NCI-H524 treated with DMSO at 0.1 percent for 48 hours (cell line): ENCODE data around the gene TIMP2.
"Not testable (repeated sequence)": the region's sequence is repeated elsewhere in the genome, so short reads cannot be mapped to it uniquely, and the experiment has no call there.

Source experiments
- DNase-seq: peaks from one replicate; lab custom pipeline; 2025; lab: John Stamatoyannopoulos, UW

The TIMP2 gene

GRCh38 chr17:78925234-78925633, at the start of gene TIMP2:
Gene TIMP2, minus strand, starts transcription at chr17:78925387. Its CDS starts 299 bp downstream, at chr17:78925088.
- DNase-seq: peak; percentile 33

GRCh38 chr17:78973792-78974520, 48.8 kb upstream of the TIMP2 start:
- no peak for DNase-seq

- DNase-seq: no peak
These were observed 48.0 kb upstream of the TIMP2 start for GRCh38 chr17:78973196-78973595.

GRCh38 chr17:78972507-78973105, 47.4 kb upstream of the TIMP2 start:
- DNase-seq: peak; percentile 74

GRCh38 chr17:78971756-78972506, 46.7 kb upstream of the TIMP2 start:
- no peak for DNase-seq

- DNase-seq: no peak
These were observed 45.9 kb upstream of the TIMP2 start for GRCh38 chr17:78970834-78971755.

GRCh38 chr17:78969865-78970264, 44.7 kb upstream of the TIMP2 start:
- DNase-seq: no peak

- no peak for DNase-seq
These were observed 42.7 kb upstream of the TIMP2 start for GRCh38 chr17:78967782-78968362.

GRCh38 chr17:78966910-78967600, 41.9 kb upstream of the TIMP2 start:
- no peak for DNase-seq

- no peak for DNase-seq
These were observed 41.1 kb upstream of the TIMP2 start for GRCh38 chr17:78966123-78966813.

- DNase-seq: no peak
These were observed 40.3 kb upstream of the TIMP2 start for GRCh38 chr17:78965491-78965924.

GRCh38 chr17:78963378-78963777, 38.2 kb upstream of the TIMP2 start:
- no peak for DNase-seq

- not testable (repeated sequence) for DNase-seq
These were observed 37.8 kb upstream of the TIMP2 start for GRCh38 chr17:78962984-78963348.

- DNase-seq: no peak
These were observed 37.3 kb upstream of the TIMP2 start for GRCh38 chr17:78962345-78962983.

- DNase-seq: no peak
These were observed 36.4 kb upstream of the TIMP2 start for GRCh38 chr17:78961571-78961970.

GRCh38 chr17:78960928-78961327, 35.7 kb upstream of the TIMP2 start:
- no peak for DNase-seq

- DNase-seq: no peak
These were observed 34.6 kb upstream of the TIMP2 start for GRCh38 chr17:78959803-78960202.

- DNase-seq: no peak
These were observed 33.5 kb upstream of the TIMP2 start for GRCh38 chr17:78958641-78959127.

GRCh38 chr17:78957128-78957527, 31.9 kb upstream of the TIMP2 start:
- no peak for DNase-seq

GRCh38 chr17:78956254-78956653, 31.1 kb upstream of the TIMP2 start:
- no peak for DNase-seq
